ENCODE measurements around the gene MSN. TPM values are rescaled to one million over a fixed set of nuclear protein-coding genes. Genes with fewer than 3 reads are reported as not detected.
"Not testable (repeated sequence)": the region's sequence is repeated elsewhere in the genome, so short reads cannot be mapped to it uniquely, and the experiment has no call there.

Gene MSN
- total RNA-seq, 4 donors from 2014 or later = 39.1 to 69.6 (median 59.6) TPM

DNA sequence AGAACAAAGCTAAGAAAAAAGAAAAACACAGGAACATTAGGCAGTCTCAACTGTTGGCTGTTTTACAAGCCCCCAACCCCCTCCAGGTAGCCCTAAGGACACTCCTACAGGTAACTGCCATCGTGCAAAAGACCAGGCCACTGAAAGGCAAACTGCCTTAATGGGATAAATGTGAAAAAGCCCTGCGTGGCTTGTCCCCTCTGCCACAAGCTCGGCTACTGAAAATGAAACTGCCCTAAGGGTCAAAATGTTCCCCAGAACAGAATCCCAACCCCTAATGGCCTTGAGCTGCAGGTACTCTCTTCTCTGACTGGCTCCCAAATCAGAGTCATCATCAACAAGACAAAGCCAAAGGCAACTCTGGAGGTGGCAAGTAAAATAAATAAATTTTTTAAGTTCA lies 84.8 kb downstream of the MSN start:
- DNase-seq (no peak), ATAC-seq (no peak)
- H3K27me3 ChIP-seq = no peaks in the 10 kb centered on the region
- in situ Hi-C loops (cut with MboI; ENCODE audit: low sequenced_read_pairs in 4 of 4) = no loop called here
- no peaks in the 10 kb centered on the region for H3K9me3 ChIP-seq
- no peak for TF ChIP-seq POLR2A (IDR thresholded peaks at IDR 0.05)
- H3K27ac ChIP-seq = no peak overlapping the region
- no peak overlapping the region for H3K4me3 ChIP-seq
- intact Hi-C loops (cut with DNase I; ENCODE audit: low total_unique reads) = no loop called here
- no peaks in the 10 kb centered on the region for H3K4me1 ChIP-seq
- H3K36me3 ChIP-seq = no peaks in the 10 kb centered on the region

DNA sequence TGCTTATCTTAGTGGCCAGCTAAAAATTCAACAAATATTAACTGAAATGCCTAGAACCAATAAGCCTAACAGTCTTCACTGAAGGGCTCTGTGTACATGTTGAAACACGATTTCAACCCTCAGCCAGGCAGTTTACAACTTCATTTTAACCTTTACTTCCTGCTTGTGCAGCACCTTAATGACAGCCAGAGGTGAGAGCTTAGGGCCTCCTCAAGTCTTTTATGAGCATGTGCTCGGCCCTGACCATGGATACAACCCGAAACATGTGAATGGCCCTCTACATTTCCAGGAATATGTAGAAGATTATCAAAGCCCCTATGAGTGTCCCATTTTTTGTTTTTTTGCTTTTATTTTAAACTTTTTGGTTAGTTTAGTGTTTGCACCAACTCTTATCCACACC lies 88.3 kb downstream of the MSN start:
- Histone ChIP-seq H3K27me3 (no peaks in the 10 kb centered on the region), H3K36me3 (no peaks in the 10 kb centered on the region), H3K4me1 (no peaks in the 10 kb centered on the region), H3K4me3 (no peak overlapping the region), H3K9me3 (no peaks in the 10 kb centered on the region), H3K27ac (no peak overlapping the region)
- in situ Hi-C loops (cut with MboI; ENCODE audit: low sequenced_read_pairs in 4 of 4) (no loop called here), intact Hi-C loops (cut with DNase I; ENCODE audit: low total_unique reads) (no loop called here)
- DNase-seq = no peak
- TF ChIP-seq, protein P1, sequence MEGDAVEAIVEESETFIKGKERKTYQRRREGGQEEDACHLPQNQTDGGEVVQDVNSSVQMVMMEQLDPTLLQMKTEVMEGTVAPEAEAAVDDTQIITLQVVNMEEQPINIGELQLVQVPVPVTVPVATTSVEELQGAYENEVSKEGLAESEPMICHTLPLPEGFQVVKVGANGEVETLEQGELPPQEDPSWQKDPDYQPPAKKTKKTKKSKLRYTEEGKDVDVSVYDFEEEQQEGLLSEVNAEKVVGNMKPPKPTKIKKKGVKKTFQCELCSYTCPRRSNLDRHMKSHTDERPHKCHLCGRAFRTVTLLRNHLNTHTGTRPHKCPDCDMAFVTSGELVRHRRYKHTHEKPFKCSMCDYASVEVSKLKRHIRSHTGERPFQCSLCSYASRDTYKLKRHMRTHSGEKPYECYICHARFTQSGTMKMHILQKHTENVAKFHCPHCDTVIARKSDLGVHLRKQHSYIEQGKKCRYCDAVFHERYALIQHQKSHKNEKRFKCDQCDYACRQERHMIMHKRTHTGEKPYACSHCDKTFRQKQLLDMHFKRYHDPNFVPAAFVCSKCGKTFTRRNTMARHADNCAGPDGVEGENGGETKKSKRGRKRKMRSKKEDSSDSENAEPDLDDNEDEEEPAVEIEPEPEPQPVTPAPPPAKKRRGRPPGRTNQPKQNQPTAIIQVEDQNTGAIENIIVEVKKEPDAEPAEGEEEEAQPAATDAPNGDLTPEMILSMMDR (IDR thresholded peaks at IDR 0.05 in 4 of 5, conservative IDR thresholded peaks at IDR 0.05 in 1 of 5) = no peak
- no peak for TF ChIP-seq POLR2A (IDR thresholded peaks at IDR 0.05)
- no peak for ATAC-seq

DNA sequence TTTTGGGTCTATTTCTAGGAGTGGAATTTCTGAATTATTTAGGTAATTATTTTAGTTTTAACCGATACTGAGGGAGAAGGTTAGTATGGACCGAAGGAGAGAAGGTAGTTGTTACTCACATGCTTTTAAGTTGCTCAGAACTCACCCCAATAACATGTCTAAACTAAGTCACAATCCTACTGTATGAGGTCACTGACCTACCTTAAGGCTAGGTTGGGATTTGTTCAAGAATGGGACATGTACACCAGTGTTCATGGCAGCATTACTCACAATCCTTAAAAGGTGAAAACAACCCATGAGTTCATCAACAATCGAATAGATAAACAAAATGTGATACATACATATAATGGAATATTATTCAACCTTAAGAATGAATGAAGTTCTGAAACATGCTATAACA lies 90.5 kb downstream of the MSN start:
- H3K9me3 ChIP-seq = no peaks in the 10 kb centered on the region
- no peak overlapping the region for H3K4me3 ChIP-seq
- intact Hi-C loops (cut with DNase I; ENCODE audit: low total_unique reads) (no loop called here), in situ Hi-C loops (cut with MboI; ENCODE audit: low sequenced_read_pairs in 4 of 4) (no loop called here)
- H3K27ac ChIP-seq = no peak overlapping the region
- no peaks in the 10 kb centered on the region for H3K36me3 ChIP-seq
- no peaks in the 10 kb centered on the region for H3K27me3 ChIP-seq
- no peak for TF ChIP-seq POLR2A (IDR thresholded peaks at IDR 0.05)
- TF ChIP-seq, protein P1 (IDR thresholded peaks at IDR 0.05 in 4 of 5, conservative IDR thresholded peaks at IDR 0.05 in 1 of 5) = no peak
- no peaks in the 10 kb centered on the region for H3K4me1 ChIP-seq
- no peak for DNase-seq
- no peak for ATAC-seq

DNA sequence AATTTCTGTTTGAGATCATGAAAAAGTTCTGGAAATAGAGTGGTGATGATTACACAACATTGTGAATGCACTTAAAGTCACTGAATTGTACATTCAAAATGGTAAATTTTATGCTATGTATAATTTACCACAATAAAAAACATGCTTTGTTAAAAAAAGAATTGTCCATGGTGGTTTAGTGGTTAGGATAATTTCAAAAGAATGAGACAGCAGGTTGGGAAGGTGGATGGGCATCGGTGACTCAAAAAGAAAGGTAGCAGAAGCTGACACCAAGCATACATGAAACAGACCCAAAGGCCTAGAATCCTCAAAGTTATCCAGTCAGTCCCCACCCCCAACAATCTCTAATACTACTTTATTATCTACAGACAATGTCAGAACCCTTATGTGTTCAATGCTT lies 91.1 kb downstream of the MSN start:
- in situ Hi-C loops (cut with MboI; ENCODE audit: low sequenced_read_pairs in 4 of 4) = no loop called here

DNA sequence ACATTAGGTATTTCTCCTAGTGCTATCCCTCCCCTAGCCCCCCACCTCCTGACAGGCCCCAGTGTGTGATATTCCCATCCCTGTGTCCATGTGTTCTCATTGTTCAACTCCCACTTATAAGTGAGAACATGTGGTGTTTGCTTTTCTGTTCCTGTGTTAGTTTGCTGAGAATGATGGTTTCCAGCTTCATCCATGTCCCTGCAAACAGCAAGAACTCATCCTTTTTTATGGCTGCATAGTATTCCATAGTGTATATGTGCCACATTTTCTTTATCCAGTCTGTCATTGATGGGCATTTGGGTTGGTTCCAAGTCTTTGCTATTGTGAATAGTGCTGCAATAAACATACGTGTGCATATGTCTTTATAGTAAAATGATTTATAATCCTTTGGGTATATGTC lies 92.1 kb downstream of the MSN start:
- H3K4me1 ChIP-seq; H3K36me3 ChIP-seq; H3K4me3 ChIP-seq; H3K9me3 ChIP-seq; H3K27ac ChIP-seq; H3K27me3 ChIP-seq; intact Hi-C loops (cut with DNase I; ENCODE audit: low total_unique reads); DNase-seq; ATAC-seq; in situ Hi-C loops (cut with MboI; ENCODE audit: low sequenced_read_pairs in 4 of 4): not testable (repeated sequence)

More for the DNA sequence above, 91.1 kb downstream of the MSN start:
- no peaks in the 10 kb centered on the region for H3K36me3 ChIP-seq
- H3K4me3 ChIP-seq = no peak overlapping the region
- intact Hi-C loops (cut with DNase I; ENCODE audit: low total_unique reads) = no loop called here
- H3K27me3 ChIP-seq = no peaks in the 10 kb centered on the region
- TF ChIP-seq, protein P1 (IDR thresholded peaks at IDR 0.05 in 4 of 5, conservative IDR thresholded peaks at IDR 0.05 in 1 of 5) = no peak
- no peak for TF ChIP-seq POLR2A (IDR thresholded peaks at IDR 0.05)
- H3K27ac ChIP-seq = no peak overlapping the region
- ATAC-seq = no peak
- DNase-seq = no peak
- no peaks in the 10 kb centered on the region for H3K4me1 ChIP-seq
- no peaks in the 10 kb centered on the region for H3K9me3 ChIP-seq

DNA sequence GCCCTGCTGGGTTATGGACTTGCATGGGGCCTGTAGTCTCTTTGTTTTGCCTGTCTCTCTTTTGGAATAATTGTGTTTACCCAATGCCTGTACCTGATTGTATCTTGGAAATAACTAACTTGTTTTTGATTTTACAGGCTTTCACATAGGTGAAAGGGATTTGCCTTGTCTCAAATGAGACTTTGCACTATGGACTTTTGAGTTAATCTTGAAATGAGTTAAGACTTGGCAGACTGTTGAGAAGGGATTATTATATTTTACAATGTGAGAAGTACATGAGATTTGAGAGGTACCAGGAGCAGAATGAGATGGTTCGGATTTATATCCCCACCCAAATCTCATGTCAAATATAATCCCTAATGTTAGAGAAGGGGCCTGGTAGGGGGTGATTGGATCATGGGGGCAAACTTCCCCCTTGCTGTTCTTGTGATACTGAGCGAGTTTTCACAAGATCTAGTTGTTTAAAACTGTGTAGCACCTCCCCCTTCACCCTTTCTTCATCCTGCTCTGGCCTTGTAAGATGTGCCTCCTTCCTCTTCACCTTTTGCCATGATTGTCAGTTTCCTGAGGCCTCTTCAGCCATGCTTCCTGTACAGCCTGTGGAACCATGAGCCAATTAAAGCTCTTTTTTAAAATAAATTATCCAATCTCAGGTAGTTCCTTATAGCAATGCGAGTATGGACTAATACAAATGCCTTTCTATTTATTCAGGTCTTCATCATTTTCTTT lies 102.3 kb downstream of the MSN start:
- in situ Hi-C loops (cut with MboI; ENCODE audit: low sequenced_read_pairs in 4 of 4) = no loop called here
- no peaks in the 10 kb centered on the region for H3K4me1 ChIP-seq

More for the DNA sequence above, 102.3 kb downstream of the MSN start:
- DNase-seq = no peak
- Histone ChIP-seq H3K9me3 (no peaks in the 10 kb centered on the region), H3K36me3 (no peaks in the 10 kb centered on the region), H3K27ac (no peak overlapping the region), H3K27me3 (peaks cover 0 to 8% (median 0%) of the 10 kb centered on the region in 3 donors), H3K4me3 (no peak overlapping the region)
- intact Hi-C loops (cut with DNase I; ENCODE audit: low total_unique reads) = no loop called here
- no peak for ATAC-seq
- TF ChIP-seq, protein P1 (IDR thresholded peaks at IDR 0.05 in 4 of 5, conservative IDR thresholded peaks at IDR 0.05 in 1 of 5) = no peak
- TF ChIP-seq POLR2A (IDR thresholded peaks at IDR 0.05) = no peak

All from gastrocnemius medialis (tissue), 4 donors.